Measurements from ENCODE around the gene ASTL.

ASTL gene

GRCh38 chr2:96092573-96092877 is 45.8 kb downstream of the ASTL start:
- DNase-seq (ENCODE audit: low spot score) = no peak
- no peak for TF ChIP-seq CTCF (conservative IDR thresholded peaks at IDR 0.05; ENCODE audit: low read depth)
- POLR2A ChIA-PET (ENCODE audit: low non-redundant PET) = no interaction called here

GRCh38 chr2:96091711-96092572 is 46.4 kb downstream of the ASTL start:
- CTCF ChIA-PET = interaction anchor here (0.7 kb wide), 1 partner anchor 1016 kb away, joined by 3 read pairs; no protein-coding TSS in a partner anchor
- H3K27ac ChIP-seq = no peak overlapping the region
- no peak for TF ChIP-seq CTCF (conservative IDR thresholded peaks at IDR 0.05; ENCODE audit: low read depth)
- DNase-seq (ENCODE audit: low spot score) = no peak
- POLR2A ChIA-PET (ENCODE audit: low non-redundant PET) = no interaction called here

More at GRCh38 chr2:96092573-96092877, 45.8 kb downstream of the ASTL start:
- H3K27ac ChIP-seq = no peak overlapping the region
- CTCF ChIA-PET = no interaction called here

GRCh38 chr2:96091141-96091710 is 47.1 kb downstream of the ASTL start:
- H3K27ac ChIP-seq = no peak overlapping the region
- CTCF ChIA-PET = interaction anchor here (0.7 kb wide), 1 partner anchor 1015 kb away, joined by 3 read pairs; no protein-coding TSS in a partner anchor
- no peak for DNase-seq (ENCODE audit: low spot score)
- POLR2A ChIA-PET (ENCODE audit: low non-redundant PET) = no interaction called here
- TF ChIP-seq CTCF (conservative IDR thresholded peaks at IDR 0.05; ENCODE audit: low read depth) = no peak

GRCh38 chr2:96090196-96090926 is 47.9 kb downstream of the ASTL start:
- no peak for DNase-seq (ENCODE audit: low spot score)
- CTCF ChIA-PET = interaction anchor here (0.7 kb wide), 1 partner anchor 74 kb away, joined by 4 read pairs; no protein-coding TSS in a partner anchor
- no peak for TF ChIP-seq CTCF (conservative IDR thresholded peaks at IDR 0.05; ENCODE audit: low read depth)

GRCh38 chr2:96089356-96090195 is 48.7 kb downstream of the ASTL start:
- no peak overlapping the region for H3K27ac ChIP-seq
- no peak for DNase-seq (ENCODE audit: low spot score)
- ChIA-PET POLR2A (ENCODE audit: low non-redundant PET) (no interaction called here), CTCF (no interaction called here)
- TF ChIP-seq CTCF (conservative IDR thresholded peaks at IDR 0.05; ENCODE audit: low read depth) = no peak

More at GRCh38 chr2:96090196-96090926, 47.9 kb downstream of the ASTL start:
- H3K27ac ChIP-seq = no peak overlapping the region
- POLR2A ChIA-PET (ENCODE audit: low non-redundant PET) = no interaction called here
